ENCODE results near the gene RPTOR. TPM values are rescaled to one million over a fixed set of nuclear protein-coding genes. Genes with fewer than 3 reads are reported as not detected.

RPTOR gene
- polyA plus RNA-seq, 3 donors from 2014 or later = 1.8 to 10.2 (median 3.8) TPM

DNA sequence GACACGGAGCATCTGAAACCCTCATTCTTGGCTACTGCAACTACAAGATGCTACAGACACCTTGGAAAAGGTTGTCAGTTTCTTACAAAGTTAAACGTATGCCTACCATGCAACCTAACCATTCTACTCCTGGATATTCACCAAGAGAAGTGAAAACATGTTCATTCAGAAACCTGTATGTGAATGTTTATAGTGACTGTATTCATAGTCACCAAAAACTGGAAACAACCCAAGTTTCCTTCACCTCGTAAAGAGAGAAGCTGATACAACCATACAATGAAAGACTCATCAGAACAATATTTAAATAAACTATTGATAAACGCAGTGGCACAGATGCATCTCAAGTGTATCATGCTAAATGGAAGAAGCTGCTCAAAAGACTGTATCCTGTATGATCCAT is 391.6 kb downstream of the RPTOR start:
- DNase-seq = no peak
- Mint-ChIP-seq H3K36me3 (no peaks in the 10 kb centered on the region), H3K4me1 (peaks cover 58% of the 10 kb centered on the region in 2 donors), H3K27ac (peak overlapping the region in 3 of 6 donors; percentile 2 to 84 (median 81)), H3K27me3 (ENCODE audit: low read depth in 3 of 3) (peaks cover 0 to 4% (median 1%) of the 10 kb centered on the region in 3 donors), H3K9me3 (no peaks in the 10 kb centered on the region), H3K4me3 (peak overlapping the region in 2 of 5 donors; percentile 74 to 82)

DNA sequence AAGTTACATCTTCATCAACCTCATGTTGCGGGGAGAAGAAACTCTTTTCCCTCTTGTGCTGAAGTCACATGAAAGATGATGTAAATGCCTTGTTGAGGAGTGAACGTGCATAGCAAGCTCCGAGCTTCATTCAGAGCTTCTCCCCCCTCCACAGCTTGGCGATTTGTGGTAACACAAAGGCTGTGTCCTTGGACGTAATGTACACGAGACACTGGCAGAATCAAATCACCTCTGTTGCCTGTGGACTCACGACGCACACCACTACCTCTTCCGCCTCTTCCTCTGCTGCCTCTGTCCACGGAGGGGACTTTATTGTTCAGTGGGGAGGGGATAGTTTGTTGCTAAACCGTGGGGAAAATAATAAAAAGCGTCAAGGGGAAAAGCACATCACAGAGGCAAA is 392.1 kb downstream of the RPTOR start:
- H3K27me3 Mint-ChIP-seq (ENCODE audit: low read depth in 3 of 3) = peaks cover 0 to 4% (median 1%) of the 10 kb centered on the region in 3 donors
- peaks cover 58% of the 10 kb centered on the region in 2 donors for H3K4me1 Mint-ChIP-seq
- peak overlapping the region in 3 of 6 donors; percentile 36 to 74 (median 71) for H3K27ac Mint-ChIP-seq
- H3K9me3 Mint-ChIP-seq = no peaks in the 10 kb centered on the region
- no peaks in the 10 kb centered on the region for H3K36me3 Mint-ChIP-seq
- no peak for DNase-seq
- no peak overlapping the region for H3K4me3 Mint-ChIP-seq

DNA sequence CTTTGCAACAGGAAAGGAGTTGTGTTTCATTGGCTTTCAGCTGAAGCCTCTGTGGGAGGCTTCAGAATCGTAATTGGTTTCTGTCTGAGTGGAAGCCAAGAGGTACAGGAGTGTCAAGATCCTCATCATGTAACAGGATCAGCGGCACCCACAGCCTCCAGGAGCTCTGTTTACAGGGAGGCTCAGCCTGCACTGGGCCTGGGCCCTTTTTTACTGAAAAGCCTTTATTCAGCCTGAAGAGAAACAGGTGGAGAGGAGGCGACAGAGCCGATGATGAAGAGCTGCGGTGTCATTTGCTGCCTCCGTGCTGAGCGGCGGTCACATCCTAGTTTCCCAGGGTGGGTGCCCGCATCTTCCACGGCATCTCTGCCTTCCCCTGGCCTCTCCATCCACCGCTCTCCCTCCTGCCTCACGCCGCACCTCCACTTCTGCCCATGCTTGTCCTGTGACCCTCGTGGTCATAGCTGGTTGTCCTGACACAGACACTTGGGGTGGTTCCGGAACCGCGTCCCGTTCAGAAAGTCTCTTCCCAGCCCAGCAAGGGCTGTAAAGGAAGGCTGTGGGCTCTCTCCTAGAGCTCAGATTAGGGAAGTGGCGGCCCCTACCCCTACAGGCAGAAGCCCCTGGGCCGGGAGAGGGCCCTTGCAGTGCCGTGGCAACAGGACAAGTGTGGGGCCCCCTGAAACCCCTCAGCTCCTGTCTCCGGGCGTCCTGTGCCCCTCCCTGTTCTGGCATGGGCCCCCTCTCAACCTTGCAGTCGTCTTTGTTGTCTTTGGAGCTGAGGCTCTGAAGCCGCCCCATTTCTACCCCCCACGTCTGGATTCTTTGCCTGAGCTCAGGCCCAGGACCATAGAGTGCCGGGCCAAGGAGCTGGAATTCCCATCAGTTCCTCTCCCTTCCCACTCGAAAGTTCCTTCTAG is 393.1 kb downstream of the RPTOR start:
- H3K4me3 Mint-ChIP-seq = peak overlapping the region; percentile 52 to 76 (median 72)
- H3K9me3 Mint-ChIP-seq = no peaks in the 10 kb centered on the region
- peaks cover 0 to 4% (median 0%) of the 10 kb centered on the region in 3 donors for H3K36me3 Mint-ChIP-seq
- peaks cover 0 to 4% (median 1%) of the 10 kb centered on the region in 3 donors for H3K27me3 Mint-ChIP-seq (ENCODE audit: low read depth in 3 of 3)
- peaks cover 58% of the 10 kb centered on the region in 2 donors for H3K4me1 Mint-ChIP-seq
- peak overlapping the region in 5 of 6 donors; percentile 51 to 87 (median 71) for H3K27ac Mint-ChIP-seq
- DNase-seq = no peak

DNA sequence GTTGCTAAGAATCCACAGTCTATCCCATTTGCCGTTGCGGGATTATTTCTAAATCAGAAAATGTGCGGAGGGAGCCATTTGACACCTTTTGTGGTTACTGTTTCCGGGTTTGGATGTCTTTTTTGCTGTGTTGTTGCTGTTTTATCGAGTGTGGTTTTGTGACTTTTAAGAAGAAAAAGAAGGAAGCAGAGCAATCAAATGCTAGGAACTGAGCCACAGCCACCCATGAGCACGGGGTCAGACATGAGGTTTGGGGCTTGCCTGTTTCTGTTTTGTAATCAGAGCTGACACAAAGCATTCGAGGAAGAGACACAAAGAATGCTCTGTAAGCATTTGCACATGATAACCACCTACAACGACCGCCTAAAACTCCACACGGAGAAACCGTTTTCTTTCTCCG is 393.9 kb downstream of the RPTOR start:
- Mint-ChIP-seq H3K27ac (peak overlapping the region; percentile 59 to 88 (median 78)), H3K9me3 (no peaks in the 10 kb centered on the region), H3K27me3 (ENCODE audit: low read depth in 3 of 3) (peaks cover 0 to 4% (median 1%) of the 10 kb centered on the region in 3 donors), H3K36me3 (peaks cover 0 to 4% (median 0%) of the 10 kb centered on the region in 3 donors), H3K4me3 (peak overlapping the region; percentile 52 to 76 (median 72)), H3K4me1 (peaks cover 58% of the 10 kb centered on the region in 2 donors)
- peak; percentile 29 to 31 (median 31) for DNase-seq

DNA sequence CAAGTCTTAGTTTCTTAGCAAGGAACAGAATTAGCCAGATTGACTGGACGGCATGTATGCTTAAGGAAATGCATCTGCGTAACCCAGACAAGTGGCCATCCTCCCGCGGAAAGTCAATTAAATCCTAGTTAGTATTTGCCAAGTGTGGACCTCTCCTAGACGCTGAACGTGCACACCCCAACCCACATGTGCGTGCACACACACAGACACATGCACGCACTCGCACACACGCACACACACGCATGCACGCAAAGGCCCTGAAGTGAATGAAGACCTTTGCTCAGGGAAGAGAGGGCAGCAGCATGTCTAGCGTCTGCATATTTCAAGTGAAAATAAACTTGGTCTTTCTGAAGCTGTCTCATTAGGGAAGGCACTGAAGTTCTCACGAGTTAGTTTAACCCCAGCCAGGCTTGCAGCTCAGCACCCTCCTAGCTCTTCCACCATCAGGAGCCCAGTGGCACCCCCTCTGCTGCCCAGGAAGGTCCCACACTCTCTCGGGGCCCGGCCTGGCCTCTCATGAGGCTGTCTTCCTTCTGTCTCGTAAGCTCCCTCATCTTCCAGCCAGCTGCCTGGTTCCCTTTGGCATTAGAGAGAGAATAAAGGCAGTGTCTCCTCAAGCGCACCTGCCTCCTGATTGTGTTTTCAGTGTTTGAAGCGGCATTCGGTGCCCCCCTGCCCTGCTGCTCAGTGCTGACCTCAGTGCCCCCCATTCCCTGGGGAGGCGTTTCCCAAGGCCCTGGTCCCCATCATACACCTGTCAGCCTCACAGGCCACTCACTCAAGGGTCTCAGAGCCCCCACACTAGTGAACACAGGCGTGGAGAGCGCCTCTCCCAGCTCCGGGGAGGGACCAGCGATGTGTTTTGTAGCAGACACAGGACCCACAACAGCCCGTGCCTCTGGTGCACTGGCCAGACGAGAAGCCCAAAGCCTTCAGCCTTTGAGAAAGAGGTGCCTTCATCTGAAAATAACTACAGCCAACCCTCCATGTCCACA is 394.8 kb downstream of the RPTOR start:
- peaks cover 52 to 54% of the 10 kb centered on the region in 2 donors for H3K4me1 Mint-ChIP-seq
- no peaks in the 10 kb centered on the region for H3K9me3 Mint-ChIP-seq
- peak overlapping the region; percentile 44 to 76 (median 72) for H3K4me3 Mint-ChIP-seq
- H3K27ac Mint-ChIP-seq = peak overlapping the region; percentile 41 to 85 (median 66)
- DNase-seq = no peak
- peaks cover 0 to 4% (median 1%) of the 10 kb centered on the region in 3 donors for H3K27me3 Mint-ChIP-seq (ENCODE audit: low read depth in 3 of 3)
- peaks cover 0 to 5% (median 4%) of the 10 kb centered on the region in 3 donors for H3K36me3 Mint-ChIP-seq

DNA sequence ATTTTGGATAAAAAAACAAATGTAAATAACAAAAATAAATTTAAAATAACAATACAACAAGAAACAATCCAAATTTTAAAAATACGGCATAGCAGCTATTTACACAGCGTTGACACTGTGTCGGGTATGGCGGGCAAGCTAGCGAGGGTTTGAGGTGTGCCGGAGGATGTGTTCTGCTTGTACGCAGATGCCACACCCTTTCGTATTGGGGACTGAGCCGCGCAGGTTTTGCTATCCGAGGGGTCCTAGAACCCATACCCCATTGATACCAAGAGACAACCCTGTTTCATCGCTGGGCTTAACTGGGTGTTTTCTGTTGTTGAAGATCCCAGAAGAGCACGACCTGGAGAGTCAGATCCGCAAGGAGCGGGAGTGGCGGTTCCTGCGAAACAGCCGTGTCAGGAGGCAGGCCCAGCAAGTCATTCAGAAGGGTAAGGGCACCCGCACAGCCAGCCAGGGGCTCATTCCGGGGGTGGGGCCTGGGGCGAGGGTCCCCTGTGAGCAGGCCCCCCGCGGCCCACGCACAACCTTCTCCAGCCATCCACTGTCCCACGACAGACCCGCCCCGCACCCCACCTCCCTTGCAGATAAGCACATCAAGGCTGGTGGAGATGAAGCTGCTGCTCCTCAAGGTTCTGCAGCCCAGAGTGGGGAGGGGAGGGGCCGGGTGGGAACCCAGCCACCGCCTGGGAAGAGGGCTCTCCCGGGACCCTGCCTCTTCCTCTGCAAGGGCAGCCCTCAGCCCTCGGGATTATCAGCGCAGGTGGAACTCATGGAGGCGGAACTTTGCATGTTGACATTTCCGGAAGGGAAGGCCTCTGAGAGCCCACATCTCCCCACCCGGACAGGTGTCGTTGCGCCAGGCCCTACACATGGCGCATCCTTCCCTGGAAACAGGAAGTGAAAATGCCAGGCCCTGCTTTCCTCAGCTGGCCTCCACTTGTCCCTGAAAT is 395.8 kb downstream of the RPTOR start:
- H3K4me1 Mint-ChIP-seq = peaks cover 44% of the 10 kb centered on the region in 2 donors
- H3K9me3 Mint-ChIP-seq = no peaks in the 10 kb centered on the region
- H3K27me3 Mint-ChIP-seq (ENCODE audit: low read depth in 3 of 3) = peaks cover 0 to 4% (median 1%) of the 10 kb centered on the region in 3 donors
- no peak overlapping the region for H3K27ac Mint-ChIP-seq
- no peak for DNase-seq
- H3K4me3 Mint-ChIP-seq = no peak overlapping the region
- H3K36me3 Mint-ChIP-seq = peaks cover 0 to 6% (median 4%) of the 10 kb centered on the region in 3 donors

DNA sequence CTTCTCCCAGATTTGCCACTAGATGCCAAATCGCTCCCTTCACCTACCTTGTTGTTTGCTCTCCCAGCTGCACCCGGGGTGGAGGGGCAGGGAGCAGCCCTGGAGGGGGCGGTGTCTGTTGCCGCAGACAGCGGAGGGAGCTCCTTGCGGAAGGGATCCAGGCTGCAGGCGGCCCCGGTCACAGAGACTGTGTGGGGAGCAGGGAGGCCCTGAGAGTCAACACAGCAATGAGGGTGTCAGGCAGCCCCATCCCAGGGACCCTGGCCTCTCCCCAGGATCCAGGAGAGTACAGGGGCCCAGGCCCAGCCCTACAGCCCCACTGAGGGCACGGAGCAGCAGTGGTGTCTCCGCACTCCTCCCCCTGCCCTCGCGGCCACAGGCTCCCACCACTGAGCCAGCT is 396.5 kb downstream of the RPTOR start:
- peaks cover 5 to 12% (median 10%) of the 10 kb centered on the region in 3 donors for H3K36me3 Mint-ChIP-seq
- no peak for DNase-seq
- no peak overlapping the region for H3K4me3 Mint-ChIP-seq
- H3K27ac Mint-ChIP-seq = peak overlapping the region in 1 of 6 donors; percentile 32
- H3K9me3 Mint-ChIP-seq = no peaks in the 10 kb centered on the region
- H3K4me1 Mint-ChIP-seq = peaks cover 42 to 44% of the 10 kb centered on the region in 2 donors
- peaks cover 0 to 4% (median 1%) of the 10 kb centered on the region in 3 donors for H3K27me3 Mint-ChIP-seq (ENCODE audit: low read depth in 3 of 3)

DNA sequence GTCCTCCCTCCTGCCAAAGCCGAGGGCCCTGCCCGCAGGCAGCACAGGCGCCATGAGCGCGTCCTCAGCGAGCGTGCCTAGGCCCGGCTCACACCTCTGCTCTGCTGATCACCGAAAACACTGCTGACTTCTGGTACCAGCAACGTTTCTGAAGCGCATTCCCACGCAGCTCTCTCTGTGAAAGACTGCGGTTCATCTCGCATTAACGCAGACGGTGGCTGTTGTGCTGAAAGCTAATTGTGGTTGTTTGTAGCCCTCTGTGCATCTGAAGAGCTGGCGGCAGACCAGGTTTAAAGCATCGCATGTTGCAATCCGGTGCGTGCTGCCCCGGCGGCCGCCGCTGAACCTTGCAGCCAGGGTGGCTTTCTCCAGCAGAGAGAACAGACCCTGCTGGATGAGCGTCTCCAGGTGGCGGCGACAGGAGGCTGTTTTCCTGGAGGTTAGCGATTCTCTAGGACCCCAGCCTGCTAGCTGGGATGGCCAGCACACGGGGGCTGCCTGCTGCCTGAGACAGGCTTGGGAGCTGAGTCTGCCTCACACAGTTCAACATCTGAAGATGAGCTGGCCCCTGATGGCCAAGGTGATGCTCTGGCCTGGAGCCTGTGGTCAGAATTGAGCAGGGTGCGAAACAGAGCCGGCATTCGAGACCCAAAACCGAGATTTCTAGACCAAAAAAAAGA is 397.2 kb downstream of the RPTOR start:
- no peak for DNase-seq
- peaks cover 12 to 20% (median 17%) of the 10 kb centered on the region in 3 donors for H3K36me3 Mint-ChIP-seq
- no peak overlapping the region for H3K4me3 Mint-ChIP-seq
- H3K27ac Mint-ChIP-seq = no peak overlapping the region
- peaks cover 0 to 4% (median under 1%) of the 10 kb centered on the region in 3 donors for H3K27me3 Mint-ChIP-seq (ENCODE audit: low read depth in 3 of 3)
- no peaks in the 10 kb centered on the region for H3K9me3 Mint-ChIP-seq
- H3K4me1 Mint-ChIP-seq = peaks cover 39 to 43% of the 10 kb centered on the region in 2 donors

DNA sequence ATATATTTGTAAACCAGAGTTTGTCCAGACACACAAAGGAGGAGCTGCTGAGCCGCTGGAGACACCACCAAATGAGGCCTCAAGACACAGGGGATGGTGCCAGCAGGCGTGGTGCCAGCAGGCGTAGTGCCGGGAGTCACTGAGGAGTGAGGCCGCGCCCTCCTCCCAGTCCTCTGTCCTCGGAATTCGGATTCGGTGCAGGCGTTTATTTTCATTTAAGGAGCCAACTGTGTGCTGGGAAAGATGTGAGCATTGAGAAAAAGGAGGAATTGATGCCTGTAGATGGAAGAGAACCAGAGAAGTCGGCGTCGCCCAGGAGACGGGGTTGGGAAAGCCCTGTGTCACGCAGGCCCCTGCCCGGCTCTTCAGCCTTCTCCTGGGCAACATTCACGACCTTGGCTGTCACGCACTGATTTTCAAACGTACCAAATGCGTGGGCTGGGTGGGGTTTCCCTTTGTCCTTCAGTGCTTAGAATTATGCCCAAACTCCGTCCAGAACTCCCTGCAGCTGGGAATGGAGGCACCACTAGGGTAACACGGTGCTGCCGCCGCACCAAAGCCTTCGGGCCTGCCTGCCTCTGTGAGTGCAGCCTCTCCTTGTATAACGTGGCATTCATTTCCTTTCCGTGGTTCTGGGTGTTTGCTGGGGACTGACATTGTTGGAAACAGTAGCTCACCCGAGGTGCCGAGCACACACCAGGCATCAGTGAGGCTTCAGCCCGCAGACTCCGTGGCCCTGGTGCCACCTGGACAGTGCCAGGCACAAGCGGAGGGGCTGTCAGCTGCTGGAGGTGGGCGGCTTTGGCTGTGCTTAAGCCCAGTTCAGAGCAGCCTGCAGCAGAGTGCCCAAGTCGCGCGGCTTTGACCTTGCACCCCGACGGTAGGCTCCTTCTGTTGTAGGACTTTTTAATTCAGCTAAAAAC is 398.0 kb downstream of the RPTOR start:
- no peak for DNase-seq
- H3K27me3 Mint-ChIP-seq (ENCODE audit: low read depth in 3 of 3) = peaks cover 0 to 2% (median 0%) of the 10 kb centered on the region in 3 donors
- no peaks in the 10 kb centered on the region for H3K9me3 Mint-ChIP-seq
- no peak overlapping the region for H3K27ac Mint-ChIP-seq
- peaks cover 31 to 38% of the 10 kb centered on the region in 2 donors for H3K4me1 Mint-ChIP-seq
- H3K36me3 Mint-ChIP-seq = peaks cover 13 to 24% (median 22%) of the 10 kb centered on the region in 3 donors
- H3K4me3 Mint-ChIP-seq = no peak overlapping the region

- H3K4me3 Mint-ChIP-seq = no peak overlapping the region
- no peak overlapping the region for H3K27ac Mint-ChIP-seq
- H3K27me3 Mint-ChIP-seq (ENCODE audit: low read depth in 3 of 3) = peaks cover 0 to under 1% (median 0%) of the 10 kb centered on the region in 3 donors
- H3K36me3 Mint-ChIP-seq = peaks cover 13 to 24% (median 22%) of the 10 kb centered on the region in 3 donors
- no peaks in the 10 kb centered on the region for H3K9me3 Mint-ChIP-seq
- DNase-seq = no peak
- H3K4me1 Mint-ChIP-seq = peaks cover 23 to 29% of the 10 kb centered on the region in 2 donors
Observed at GRCh38 chr17:80943346-80944145, 398.9 kb downstream of the RPTOR start.

DNA sequence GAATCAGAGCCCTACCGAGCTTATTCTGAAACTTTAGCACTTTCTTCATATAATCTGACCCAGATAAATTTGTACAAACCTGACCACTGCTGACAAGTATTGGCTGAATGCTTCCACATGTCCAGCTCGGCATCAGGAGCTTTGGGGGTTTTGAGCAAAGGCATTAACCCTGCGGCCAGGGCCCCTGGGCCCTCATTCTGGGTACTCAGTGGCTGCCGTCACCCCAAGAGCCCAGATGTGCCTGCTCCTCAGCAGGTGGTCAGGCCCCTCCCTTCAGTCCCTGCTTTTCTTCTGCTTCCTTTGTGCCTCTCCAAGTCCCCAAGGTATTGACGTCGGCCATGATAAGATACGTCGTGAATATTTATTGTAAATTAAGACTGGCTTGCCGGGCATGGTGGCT is 399.7 kb downstream of the RPTOR start:
- DNase-seq = no peak
- Mint-ChIP-seq H3K27me3 (ENCODE audit: low read depth in 3 of 3) (no peaks in the 10 kb centered on the region), H3K4me3 (no peak overlapping the region), H3K36me3 (peaks cover 13 to 24% (median 22%) of the 10 kb centered on the region in 3 donors), H3K4me1 (peaks cover 15 to 22% of the 10 kb centered on the region in 2 donors), H3K9me3 (no peaks in the 10 kb centered on the region), H3K27ac (no peak overlapping the region)

All from immature natural killer cell (primary cell).